Adrenal gland (tissue), 5 donors: Measurements from ENCODE around the gene DLGAP1.

Source experiments
- POLR2A ChIP-seq, 2 donors: fragments of 450-650 bp; IDR thresholded peaks; one replicate each; pipeline ENCODE4 v1.6.1; 2017; ENCODE audit warnings: antibody characterized with exemption in 2 of 2, mild to moderate bottlenecking in 2 of 2, moderate library complexity in 1 of 2
- TF ChIP-seq, protein P1 (sequence below), 6 experiments: fragments of 450-650 bp in 4 of 6; fragments of 200-600 bp in 2 of 6; sonication (generic) in 1 of 6; IDR thresholded peaks; 1 replicate in 5 of 6; 2 replicates in 1 of 6; pipeline versions ENCODE4 v1.5.1 to v1.8.0; 2016 to 2021; ENCODE audit warnings: antibody characterized with exemption in 6 of 6, mild to moderate bottlenecking in 2 of 6, moderate library complexity in 1 of 6
- donor health status: DM: no; HTN: no; CAD: no.

DNA sequence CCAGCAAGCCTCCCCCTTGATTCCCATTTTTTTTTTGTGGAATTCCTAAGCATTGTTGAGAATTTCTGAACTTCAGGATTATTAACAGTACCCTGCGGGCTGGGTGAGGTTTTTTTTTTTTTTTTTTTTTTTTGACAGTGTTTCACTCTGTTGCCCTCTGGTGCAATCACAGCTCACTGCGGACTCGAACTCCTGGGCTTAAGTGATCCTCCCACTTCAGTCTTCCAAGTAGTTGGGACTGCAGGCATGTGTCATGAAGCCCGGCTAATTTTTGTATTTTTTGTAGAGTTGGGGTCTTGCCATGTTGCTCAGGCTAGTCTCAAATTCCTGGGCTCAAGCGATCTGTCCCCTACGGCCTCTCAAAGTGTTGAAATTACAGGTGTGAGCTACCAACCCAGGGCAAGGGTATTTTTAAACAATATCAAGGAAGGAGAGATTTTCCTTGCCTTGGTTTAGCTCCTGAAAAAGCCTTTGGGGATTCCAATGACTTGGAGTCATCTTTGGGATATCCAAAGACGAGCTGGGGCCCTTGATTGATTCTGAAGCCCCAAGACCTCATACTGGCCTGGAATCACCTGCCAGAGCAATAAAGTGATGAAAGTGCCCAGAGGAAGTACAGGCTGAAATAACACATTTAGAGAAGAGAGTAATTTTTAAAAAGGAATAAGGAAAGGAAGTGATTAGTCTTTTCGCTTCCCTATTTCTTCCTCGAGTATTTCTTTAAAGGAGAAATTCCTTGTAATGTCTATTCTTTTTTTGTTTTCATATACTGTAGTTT is 764.9 kb downstream of the DLGAP1 start:
- TF ChIP-seq, protein P1, sequence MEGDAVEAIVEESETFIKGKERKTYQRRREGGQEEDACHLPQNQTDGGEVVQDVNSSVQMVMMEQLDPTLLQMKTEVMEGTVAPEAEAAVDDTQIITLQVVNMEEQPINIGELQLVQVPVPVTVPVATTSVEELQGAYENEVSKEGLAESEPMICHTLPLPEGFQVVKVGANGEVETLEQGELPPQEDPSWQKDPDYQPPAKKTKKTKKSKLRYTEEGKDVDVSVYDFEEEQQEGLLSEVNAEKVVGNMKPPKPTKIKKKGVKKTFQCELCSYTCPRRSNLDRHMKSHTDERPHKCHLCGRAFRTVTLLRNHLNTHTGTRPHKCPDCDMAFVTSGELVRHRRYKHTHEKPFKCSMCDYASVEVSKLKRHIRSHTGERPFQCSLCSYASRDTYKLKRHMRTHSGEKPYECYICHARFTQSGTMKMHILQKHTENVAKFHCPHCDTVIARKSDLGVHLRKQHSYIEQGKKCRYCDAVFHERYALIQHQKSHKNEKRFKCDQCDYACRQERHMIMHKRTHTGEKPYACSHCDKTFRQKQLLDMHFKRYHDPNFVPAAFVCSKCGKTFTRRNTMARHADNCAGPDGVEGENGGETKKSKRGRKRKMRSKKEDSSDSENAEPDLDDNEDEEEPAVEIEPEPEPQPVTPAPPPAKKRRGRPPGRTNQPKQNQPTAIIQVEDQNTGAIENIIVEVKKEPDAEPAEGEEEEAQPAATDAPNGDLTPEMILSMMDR (IDR thresholded peaks at IDR 0.05), result no peak
- no peak for TF ChIP-seq POLR2A (IDR thresholded peaks at IDR 0.05)
